ENCODE data around the gene ST8SIA4.
"Not testable (repeated sequence)": the region's sequence is repeated elsewhere in the genome, so short reads cannot be mapped to it uniquely, and the experiment has no call there.

ST8SIA4 gene

DNA sequence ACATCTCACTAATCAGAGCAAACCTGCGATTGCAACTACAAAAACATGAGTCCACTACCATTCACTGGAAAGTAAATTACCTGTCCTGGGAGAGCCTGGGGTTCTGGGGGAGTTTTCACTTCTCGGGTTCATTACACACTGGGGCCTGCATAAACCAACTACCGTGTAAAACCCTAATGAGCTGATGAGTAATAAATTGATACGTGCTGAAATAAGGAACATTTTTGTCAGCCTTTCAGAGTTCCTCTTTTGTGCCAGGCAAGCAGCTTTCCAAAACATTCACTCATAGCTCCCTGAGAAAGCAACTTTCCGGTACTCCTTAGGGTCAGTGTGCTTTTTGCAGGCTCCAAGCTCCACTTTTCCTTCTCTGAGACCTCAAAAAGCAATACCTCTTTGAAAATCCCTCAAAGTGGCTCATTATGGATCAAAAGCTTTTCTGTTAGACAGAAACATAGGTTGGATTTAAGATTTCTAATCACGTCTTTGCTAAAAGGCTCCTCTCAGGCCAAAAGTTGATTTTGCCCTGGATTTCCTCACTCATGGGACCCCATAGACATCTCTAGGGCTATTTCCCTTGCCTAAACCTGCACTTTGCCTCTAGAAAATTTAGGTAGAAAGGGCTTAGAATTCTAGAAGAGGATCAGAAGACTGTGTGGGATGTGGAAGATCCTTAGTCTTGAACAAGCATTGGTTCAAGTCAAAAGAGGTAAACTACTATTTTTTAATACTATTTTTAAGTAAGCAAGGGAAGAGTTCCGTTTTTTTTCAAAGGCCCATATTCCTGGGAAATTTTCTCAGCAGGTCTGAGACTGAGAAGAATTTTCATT is 74.8 kb downstream of the ST8SIA4 start:
- no peak for DNase-seq (ENCODE audit: low read depth in 2 of 2)

DNA sequence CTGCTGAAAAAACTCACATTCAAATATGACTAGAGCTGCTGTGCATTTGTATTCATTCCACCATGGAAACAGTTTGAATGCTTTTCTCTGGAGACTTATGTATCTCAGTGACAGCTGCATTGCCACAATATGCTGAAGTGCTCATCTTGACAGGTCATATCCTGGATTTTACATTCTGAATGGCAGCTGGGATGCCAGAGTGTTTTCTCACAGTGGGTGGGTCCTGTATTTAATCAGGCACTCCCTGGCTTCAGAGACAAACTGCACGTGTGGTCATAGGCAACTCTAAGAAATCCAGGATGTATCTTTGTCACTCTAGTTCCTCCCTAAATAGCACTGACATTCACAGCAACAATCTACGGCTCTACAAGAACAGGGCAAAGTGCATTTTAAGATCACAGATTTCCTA is 75.6 kb downstream of the ST8SIA4 start:
- DNase-seq (ENCODE audit: low read depth in 2 of 2): no peak

DNA sequence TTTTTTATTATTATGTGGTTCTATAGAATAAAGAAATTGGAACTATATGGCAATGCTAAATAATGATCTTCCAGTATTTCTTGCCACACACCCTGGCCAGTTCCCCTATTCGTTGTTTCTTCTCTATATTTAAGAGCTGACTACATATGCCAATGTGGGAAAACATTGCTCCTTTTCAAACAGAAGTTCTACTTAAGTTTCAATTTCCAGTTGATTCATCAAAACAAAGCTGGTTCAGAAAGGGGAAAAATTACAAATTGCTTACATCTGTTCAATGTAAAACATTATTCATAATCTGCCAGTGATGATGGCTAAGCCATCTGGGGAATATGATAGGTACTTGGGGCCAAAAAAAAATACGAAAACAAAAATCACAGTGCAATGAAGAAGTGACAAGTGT is 76.9 kb downstream of the ST8SIA4 start:
- no peak for DNase-seq (ENCODE audit: low read depth in 2 of 2)

DNA sequence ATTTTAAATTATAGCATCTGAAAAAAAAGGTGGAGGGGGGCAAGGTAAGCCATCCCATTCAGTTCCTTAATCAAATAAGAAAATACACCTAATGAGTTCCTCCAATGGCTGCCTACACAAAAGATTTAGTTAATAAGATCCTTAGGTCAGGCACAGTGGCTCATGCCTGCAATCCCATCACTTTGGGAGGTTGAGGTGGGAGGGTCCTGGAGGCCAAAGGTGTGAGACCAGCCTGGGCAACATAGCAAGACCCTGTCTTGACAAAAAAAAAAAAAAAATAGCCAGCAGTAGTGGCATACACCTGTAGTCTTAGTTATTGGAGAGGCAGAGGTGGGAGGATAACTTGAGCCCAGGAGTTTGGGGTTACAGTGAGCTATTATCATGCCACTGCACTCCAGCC is 78.4 kb downstream of the ST8SIA4 start:
- no peak for DNase-seq (ENCODE audit: low read depth in 2 of 2)

DNA sequence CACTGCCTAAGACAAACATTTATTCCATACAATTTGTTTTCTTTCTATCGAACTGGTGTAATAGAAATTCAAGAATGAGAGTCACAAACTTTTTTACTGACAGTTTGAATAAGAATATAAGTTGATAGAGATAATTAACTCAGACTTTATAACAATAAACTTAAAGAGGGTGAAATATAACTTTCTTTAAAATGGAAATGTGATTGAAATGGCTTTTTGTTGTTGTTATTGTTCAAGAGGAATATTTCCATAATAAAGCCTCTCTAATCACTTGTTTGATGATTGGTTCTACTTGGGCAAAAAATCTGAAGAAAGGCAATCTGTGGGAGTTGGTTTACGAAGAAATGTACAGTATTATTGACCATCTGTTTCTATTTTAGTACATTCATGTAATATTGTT is 79.3 kb downstream of the ST8SIA4 start:
- no peak for DNase-seq (ENCODE audit: low read depth in 2 of 2)

DNA sequence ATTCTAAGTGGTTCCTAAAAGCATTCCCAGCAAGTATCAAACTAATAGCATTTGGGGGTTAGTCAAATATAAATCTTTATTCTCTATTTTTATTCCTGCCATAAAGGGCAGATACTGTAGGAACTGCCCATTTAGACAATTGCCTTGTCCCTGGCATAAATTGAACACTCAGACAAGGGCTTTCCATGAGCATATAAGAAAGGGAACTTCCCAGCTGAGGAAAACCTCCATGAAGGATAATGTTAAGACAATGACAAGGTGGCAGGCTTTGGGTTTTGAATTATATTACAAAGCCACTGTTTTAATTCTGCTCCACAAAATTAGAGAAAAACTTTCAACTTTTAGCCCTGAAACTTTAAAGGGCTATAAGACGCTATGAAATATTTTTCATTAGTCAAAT is 81.3 kb downstream of the ST8SIA4 start:
- DNase-seq (ENCODE audit: low read depth in 2 of 2): no peak

DNA sequence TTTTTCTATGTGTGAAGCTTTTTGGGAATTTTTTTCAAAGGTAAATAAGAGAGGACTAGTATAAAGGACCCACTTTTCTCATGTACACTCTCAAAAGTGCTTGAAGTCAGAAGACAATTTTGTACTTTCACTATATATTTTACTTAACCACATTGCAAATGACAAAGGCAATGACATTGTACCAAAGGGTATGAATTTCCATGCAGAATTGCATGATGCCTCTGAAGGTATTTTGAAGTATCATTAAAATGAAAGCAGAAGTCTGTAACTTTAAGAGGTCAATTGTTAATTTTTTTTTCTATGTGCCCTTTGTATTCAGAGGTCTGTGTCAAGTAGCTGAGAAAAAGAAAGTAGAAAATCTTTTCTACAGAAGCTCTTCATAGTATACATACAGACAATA is 84.7 kb downstream of the ST8SIA4 start:
- no peak for DNase-seq (ENCODE audit: low read depth in 2 of 2)

DNA sequence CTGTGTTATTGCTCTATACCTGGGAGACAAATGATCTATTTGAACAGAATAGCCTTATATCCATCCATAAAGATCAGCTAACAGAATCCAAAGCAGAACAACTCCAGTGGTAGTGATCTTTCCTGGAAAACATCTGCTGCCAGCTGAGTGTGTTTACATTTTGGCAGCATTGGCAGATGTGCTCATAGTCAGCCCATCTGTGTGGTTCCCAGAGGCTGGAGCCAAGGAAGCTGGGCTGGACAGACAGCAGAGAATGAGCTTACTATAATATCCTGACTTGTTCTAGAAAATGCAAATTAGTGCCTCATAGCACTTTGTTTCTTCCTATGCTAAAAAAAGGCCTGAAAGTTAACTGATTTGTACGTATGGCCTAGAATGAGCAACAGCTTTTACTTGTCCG is 99.7 kb downstream of the ST8SIA4 start:
- DNase-seq (ENCODE audit: low read depth in 2 of 2): no peak

DNA sequence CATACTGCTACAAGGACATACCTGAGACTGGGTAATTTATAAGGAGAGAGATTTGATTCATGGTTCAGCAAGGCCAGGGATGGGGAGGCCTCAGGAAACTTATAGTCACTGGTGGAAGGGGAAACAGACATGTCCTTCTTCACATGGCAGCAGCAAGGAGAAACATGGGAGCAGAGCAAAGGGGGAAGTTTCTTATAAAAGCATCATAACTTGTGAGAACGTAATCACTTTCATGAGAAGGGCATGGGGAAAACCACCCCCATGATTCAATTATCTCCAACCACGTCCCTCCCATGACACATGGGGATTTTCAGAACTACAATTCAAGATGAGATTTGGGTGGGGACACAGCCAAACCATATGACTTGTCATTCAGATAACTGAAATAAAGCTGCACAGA is 100.9 kb downstream of the ST8SIA4 start:
- DNase-seq (ENCODE audit: low read depth in 2 of 2): no peak

DNA sequence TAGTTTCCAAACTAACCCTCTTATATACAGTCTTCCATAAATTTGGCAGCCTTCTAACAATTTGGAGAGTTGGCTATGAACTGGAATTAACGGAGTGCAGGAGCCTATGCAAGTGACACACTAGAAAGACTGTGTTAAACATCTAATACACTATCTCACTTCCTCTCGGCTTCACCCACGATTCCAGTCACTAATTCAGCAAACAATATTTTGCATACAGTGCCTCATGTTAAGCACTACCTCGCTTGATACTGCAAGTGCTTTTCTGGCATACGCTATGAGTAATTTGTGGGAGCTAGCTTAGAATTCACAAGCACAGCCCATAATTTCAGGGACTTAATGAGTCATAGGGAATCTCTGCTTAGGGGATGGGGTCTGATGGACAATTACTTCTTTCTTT is 102.5 kb downstream of the ST8SIA4 start:
- no peak for DNase-seq (ENCODE audit: low read depth in 2 of 2)

DNA sequence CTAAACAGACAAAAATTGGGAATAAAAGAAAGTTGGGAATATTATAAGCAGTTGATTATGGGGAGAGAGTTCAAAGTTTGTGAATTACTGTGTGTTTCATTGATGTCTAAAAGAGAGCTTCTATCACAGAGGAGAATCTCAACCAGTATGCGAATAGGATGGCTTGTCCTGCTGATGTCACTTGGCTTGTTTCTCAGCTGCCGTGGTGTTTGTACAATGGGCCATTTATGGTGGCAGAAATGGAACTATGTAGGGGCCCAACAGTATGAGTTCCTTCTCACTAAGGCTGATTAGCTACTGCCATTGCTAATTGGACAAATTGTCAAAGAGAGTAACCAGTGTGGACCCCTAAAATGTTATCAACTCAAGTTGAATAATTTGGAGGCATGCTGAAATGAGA is 103.9 kb downstream of the ST8SIA4 start:
- DNase-seq (ENCODE audit: low read depth in 2 of 2): no peak

DNA sequence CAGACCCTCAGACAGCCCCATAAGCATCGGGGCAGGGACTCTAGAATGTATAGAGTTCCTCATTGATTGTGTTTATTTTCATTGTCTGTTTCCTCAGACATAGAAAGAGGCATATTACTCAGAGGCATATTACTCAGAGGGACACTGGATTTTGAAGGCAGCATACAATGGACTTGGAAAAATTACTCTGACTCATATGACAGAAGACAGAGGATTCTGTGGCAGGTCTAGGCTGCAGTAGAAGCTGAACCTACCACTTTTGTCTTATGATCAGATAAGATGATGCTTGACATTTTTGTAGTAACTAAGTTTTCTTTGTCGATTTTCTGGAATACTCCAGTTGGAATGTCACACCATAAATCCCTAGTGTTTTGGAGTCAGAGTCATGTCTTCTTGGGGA is 105.2 kb downstream of the ST8SIA4 start:
- DNase-seq (ENCODE audit: low read depth in 2 of 2): no peak

DNA sequence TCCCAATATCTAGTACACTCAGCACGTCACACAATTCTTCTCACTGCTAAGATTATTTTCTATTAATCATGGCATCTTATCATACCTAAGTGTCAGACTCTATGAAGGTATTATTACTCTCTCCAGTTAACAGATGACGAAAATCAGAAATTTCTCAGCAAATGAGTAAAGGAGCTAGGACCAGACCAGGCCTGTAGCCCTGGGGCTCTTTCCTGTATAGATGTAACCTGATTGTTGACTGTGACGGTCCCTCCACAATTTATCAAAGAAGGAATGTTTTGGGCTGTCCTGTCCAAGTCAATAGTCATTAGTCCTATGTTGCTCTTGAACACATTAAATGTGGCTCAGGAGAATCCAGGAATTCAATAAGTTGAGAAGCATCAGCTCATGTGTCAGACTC is 106.2 kb downstream of the ST8SIA4 start:
- no peak for DNase-seq (ENCODE audit: low read depth in 2 of 2)

DNA sequence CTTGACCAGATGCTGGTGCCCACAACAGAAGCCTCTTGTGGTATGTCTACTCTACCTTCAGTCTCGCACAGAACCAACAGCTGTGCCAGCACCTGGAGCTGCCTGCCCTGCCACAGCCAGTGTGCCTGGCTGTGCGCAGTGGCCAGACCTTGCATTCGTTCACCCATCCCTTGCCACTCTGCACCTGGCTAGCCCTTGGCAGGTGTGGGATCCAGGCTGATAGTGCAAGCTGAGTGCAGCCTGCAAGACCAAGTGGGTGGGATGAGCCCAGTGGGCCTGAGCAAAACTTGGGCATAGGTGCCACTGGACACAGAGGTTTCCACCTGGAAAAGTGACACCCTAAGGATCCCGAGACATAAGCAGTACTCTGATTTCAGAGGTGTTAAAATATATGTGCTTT is 108.2 kb downstream of the ST8SIA4 start:
- DNase-seq (ENCODE audit: low read depth in 2 of 2): no peak

DNA sequence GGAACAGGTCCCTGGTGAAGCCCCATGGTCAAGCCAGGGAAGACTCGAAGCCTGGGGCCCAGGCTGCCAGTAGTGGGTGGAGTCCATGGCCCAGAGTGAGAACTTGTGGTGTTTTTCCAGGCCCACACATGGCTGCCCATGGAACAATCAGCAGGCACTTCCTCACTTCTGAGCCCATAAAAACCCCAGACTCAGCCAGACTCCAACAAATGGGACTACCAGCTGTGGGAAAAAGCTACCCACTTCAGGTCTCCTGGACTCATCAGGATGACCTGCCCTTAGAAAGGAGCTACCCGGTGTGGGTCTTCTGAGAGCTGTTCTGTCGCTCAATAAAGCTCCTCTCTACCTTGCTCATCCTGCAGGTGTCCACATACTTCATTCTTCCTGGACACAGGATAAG is 108.9 kb downstream of the ST8SIA4 start:
- no peak for DNase-seq (ENCODE audit: low read depth in 2 of 2)

DNA sequence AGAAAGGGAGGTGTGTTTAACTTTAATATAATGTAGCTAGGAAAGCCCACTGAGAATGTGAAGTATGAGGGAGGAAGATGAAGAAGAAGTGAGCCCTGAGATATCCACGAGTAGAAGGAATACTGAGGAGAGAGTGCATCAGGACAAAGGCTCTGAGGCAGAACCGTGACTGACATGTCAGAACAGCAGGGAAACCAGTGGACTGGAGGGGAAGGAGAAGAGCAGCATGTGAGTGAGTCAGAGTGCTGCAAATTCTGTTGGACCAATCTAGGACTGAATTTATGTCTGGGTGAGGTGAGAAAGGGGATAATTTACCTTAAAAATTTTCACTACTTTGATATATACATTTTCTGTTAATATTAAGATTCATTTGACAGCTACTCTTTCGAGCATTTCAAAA is 110.3 kb downstream of the ST8SIA4 start:
- DNase-seq (ENCODE audit: low read depth in 2 of 2): no peak

DNA sequence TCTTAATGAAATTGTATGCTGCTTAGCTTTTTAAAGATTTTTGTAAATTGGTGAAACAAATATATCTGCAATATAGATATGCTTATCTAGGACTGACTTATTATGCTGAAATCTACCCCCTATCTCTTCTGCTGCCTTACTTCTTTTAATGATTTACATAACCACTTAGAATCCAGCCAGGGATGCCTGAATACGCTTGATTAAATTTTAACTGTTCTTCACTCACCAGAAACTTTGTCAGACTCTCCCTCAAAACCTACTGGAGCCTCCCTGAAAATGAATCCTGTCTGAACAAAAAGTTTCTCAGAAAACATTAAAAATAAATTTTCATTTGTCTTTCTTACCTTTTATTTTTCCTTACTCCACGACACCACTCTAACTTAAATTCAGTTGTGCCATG is 111.7 kb downstream of the ST8SIA4 start:
- no peak for DNase-seq (ENCODE audit: low read depth in 2 of 2)

DNA sequence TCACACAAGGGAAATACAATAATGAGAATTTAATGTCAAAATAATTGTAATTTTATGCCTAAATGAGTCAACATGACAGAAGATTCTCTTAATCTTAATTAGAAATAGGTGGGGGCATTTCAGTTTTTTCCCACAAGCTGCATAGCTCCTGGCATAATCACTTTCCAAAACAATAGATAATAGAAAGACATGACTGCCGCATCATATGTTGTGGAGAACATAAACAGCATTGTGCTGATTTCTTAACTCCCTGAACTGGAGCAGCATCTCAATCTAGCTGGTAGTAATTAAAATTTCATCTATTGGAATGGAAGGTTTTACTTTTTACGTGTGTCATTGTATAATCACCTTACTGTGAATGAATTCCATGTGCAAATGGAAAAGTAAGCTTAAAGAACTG is 112.1 kb downstream of the ST8SIA4 start:
- DNase-seq (ENCODE audit: low read depth in 2 of 2): no peak

DNA sequence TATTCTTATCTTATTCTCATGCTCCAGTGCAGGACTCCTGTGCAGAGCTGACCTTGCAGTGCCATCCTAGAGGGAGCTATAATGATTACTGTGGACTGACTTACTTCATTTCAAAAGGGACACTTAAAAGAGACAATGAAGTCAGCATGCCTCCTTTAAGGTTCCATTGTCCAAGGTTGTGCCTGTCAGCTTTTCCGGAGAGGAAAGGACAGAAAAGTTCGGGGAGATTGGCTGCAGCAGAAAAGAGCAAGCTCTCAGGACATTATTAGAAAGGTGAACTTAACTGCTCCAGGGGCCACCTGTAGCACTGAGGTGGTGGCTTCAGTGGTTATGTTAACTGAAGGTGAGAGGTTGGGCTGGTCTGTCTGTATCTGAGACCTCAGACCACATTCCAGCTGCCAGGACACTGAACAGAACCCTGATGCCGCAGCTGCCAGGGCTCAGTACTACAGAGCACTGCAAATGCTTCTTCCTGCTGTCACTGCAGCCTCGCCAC is 112.9 kb downstream of the ST8SIA4 start:
- no peak for DNase-seq (ENCODE audit: low read depth in 2 of 2)

DNA sequence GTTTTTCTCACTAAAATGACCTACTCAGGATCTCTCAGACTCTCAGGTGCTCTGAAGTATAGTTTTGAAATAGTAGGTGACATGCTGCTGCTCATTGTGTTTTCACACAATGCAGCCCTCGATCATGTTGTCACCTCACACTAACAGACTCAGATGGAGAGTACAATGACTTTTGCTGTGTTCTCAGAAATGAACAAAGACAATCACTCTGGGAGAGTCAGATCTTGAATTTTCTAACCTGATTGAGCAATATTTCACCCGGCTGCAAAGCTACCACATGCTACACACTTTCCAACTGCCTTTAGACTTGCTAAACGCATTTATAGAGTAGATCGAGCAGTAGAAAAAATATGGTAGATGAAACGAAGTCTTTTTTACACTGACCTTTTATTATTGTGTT is 113.4 kb downstream of the ST8SIA4 start:
- no peak for DNase-seq (ENCODE audit: low read depth in 2 of 2)

DNA sequence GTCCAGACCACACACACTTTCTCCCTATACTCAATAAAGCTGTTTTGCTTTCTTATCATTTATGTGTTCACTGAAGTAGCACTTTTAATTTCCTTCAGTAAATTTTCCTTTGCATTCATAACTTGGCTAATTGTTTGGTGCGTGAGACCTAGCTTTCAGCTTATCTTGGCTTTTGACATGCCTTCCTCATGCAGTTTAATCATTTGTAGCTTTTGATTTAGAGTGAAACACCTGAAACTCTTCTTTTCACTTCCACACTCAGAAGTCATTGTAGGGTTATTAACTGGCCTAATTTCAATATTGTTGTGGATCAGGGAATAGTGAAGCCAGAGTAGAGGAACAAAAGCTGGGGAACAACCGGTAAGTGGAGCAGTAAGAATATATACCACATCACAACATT is 114.7 kb downstream of the ST8SIA4 start:
- no peak for DNase-seq (ENCODE audit: low read depth in 2 of 2)

DNA sequence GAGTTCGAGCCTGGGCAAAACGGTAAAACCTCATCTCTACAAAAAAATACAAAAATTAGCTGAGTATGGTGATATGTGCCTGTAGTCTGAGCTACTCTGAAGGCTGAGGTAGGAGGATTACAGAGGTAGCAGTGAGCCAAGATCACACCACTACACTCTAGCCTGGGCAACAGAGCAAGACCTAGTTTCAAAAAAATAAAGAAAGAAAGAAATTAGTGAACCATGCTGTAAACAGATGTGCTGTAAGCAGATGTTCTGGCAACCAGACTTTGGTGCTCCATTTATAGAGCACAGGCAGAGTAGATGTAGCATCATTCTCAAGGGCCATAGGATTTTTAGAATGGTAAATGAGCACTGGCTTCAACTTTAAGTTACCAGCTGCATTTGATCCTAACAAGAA is 115.4 kb downstream of the ST8SIA4 start:
- DNase-seq (ENCODE audit: low read depth in 2 of 2): no peak

DNA sequence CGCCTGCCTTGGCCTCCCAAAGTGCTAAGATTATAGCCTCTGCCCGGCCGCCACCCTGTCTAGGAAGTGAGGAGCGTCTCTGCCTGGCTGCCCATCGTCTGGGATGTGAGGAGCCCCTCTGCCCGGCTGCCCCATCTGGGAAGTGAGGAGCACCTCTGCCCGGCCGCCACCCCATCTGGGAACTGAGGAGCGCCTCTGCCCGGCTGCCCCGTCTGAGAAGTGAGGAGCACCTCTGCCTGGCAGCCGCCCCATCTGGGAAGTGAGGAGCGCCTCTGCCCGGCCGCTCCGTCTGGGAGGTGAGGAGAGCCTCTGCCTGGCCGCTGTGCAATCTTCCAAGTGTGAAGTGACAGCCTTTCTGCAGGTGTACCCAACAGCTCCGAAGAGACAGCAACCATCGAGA is 117.5 kb downstream of the ST8SIA4 start:
- DNase-seq (ENCODE audit: low read depth in 2 of 2): not testable (repeated sequence)

DNA sequence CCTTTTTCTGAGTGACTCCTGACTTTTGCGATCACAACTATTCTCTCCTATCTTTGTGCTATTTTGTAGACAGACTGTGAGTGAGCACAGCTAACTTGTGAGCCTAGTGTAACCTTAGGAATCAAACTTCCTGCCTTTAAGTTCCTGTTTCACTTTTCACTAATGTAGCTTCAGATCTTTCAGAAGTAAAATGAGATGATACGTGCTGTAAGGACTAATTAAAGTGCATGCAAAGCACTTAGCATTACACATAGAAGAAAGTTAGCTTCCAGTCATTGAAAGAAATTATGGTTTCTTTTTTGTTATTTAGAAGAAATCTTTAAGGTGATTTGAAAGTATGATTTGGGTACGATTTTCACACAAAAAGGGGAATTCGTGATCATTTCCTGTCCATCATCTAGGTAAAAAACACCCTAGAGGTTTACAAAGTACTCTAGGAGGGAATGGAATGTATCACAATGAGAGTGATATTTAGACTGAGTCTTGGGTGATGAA is 122.7 kb downstream of the ST8SIA4 start:
- no peak for DNase-seq (ENCODE audit: low read depth in 2 of 2)
